Activated CD4-positive, alpha-beta T cell treated with anti-CD3 and anti-CD28 coated beads, Interleukin-2, amount 50 U/mL, for 16 hours (primary cell): ENCODE measurements around the gene CFAP126.
"Not testable (repeated sequence)": the region's sequence is repeated elsewhere in the genome, so short reads cannot be mapped to it uniquely, and the experiment has no call there.

Experiments
- DNase-seq: peaks from one replicate; pipeline ENCODE4 v3.0.0-alpha.2; 2020

CFAP126 gene, protein sequence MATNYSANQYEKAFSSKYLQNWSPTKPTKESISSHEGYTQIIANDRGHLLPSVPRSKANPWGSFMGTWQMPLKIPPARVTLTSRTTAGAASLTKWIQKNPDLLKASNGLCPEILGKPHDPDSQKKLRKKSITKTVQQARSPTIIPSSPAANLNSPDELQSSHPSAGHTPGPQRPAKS

GRCh38 chr1:161367684-161368400, at the start of gene CFAP126:
CFAP126 (minus strand) TSS chr1:161367876; CDS start chr1:161367868, 8 bp downstream.
- peak; percentile 71 for DNase-seq

DNA sequence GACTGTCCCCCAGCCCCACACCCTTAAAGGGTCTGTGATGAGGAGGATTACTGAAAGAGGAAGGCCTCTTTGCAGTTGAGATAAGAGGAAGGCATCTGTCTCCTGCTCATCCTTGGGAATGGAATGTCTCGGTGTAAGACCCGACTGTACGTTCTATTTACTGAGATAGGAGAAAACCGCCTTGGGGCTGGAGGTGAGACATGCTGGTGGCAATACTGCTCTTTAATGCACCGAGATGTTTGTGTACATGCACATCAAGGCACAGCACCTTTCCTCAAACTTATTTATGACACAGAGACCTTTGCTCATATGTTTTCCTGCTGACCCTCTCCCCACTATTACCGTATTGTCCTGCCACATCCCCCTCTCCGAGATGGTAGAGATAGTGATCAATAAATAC, 45.4 kb upstream of the CFAP126 start:
- DNase-seq = not testable (repeated sequence)

GRCh38 chr1:161410636-161410970, 42.9 kb upstream of the CFAP126 start:
- not testable (repeated sequence) for DNase-seq

DNA sequence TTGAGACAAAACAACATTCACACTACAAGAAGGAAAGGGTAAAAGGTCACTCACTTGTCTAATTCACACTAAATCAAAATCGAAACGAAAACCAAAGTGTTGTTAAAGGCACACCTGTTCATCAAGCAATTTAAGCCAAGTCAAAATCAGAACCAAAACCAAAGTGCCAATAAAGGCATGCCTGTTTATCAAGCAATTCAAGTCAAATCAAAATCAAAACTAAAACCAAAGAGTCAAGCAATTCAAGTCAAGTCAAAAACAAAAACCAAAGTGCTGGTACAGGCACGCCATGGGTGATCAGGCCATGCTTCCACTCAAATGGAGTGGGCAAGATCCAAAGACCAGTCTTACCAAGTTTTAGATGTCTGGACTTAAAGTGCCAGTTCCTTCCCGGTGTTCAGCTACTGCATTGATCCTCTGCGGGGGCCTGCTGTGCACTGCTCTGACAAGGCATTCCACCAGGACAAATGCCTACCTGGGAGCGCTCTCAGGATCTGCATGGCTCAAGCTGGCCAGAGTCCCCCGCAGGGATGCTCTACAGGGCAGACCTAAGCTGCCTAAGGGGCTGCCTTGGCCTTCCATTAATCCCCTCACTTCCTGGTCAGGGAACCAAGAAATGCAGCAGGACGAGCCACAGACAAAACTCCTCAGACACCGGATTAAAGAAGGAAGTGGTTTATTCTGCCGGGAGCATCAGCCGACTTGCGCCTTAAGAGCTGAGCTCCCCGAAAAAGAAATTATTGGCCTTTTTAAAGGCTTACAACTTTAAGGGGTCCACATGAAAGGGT, 42.4 kb upstream of the CFAP126 start:
- peak; percentile 72 for DNase-seq

DNA sequence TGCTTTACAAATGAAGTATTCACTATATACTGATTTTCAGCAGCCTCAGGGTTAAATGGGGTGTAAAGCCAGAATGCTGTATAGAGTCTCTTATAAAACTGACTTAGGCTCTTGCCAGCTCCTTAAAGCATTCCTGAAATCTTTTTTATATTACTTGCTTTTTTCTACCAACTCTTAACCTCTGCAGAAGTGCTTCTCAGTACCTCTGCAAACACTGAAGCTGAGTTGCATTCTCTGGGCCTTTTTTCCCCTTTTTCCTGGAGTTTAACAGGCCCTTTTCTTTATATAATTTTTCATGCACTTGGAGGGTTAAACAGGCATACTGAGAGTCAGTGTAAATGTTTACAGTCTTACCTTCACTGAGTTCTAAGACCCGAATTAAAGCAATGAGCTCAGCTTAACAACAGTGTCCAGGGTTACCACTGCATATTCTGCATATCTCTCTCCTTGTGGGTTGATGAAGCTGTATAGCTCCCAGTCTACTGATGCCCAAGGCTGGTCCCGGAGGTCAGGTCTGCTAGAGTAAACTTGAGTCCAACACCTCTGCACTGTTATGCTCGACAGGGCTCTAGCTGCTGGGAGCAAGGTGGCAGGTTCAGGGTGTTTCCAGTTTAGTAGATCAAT, 40.9 kb upstream of the CFAP126 start:
- DNase-seq = no peak

DNA sequence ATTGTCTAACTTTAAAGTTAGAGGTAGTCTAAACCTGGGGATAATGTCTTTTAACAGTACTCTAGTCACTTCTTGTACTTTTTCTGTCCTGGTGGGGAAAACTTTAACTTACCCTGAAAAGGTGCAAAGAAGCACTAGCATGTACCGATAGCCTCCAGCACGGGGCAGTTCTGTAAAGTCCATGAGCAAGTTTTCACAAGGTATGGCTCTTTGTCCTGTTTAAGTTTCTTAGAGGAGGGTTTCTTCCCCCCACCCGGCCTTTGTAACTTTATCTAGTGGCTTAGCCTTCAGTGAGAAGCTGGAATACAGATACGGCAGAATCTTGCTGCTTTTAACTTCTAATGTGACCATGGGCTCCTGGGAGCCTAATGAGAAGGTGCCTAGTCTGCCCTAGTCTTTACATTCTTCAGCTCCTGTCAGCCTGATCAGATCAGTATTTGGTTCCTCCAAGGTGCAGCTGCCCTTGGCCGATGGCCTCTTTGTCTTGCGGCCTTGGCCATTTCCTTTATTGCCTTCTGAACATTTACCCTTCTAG, 39.8 kb upstream of the CFAP126 start:
- DNase-seq = no peak

GRCh38 chr1:161406551-161406950, 38.9 kb upstream of the CFAP126 start:
- not testable (repeated sequence) for DNase-seq

DNA sequence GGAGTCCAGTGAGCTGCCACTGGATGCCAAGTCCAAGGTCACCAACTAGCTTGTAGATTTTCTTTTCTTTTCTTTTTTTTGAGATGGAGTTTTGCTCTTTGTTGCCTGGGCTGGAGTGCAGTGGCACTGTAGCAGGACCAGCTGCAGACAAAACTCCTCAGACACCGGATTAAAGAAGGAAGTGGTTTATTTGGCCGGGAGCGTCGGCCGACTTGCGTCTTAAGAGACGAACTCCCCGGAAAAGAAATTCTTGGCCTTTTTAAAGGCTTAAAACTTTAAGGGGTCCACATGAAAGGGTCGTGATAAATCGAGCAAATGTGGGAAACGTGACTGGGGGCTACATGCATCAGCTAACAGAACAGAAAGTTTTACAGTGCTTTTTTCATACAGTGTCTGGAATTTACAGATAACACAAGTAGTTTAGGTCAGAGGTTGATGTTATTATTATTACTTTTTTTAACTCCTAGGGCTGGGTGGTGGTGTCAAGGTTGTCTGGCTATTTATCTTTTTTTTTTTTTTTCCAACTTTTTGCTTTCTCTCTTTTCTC, 36.4 kb upstream of the CFAP126 start:
- no peak for DNase-seq

DNA sequence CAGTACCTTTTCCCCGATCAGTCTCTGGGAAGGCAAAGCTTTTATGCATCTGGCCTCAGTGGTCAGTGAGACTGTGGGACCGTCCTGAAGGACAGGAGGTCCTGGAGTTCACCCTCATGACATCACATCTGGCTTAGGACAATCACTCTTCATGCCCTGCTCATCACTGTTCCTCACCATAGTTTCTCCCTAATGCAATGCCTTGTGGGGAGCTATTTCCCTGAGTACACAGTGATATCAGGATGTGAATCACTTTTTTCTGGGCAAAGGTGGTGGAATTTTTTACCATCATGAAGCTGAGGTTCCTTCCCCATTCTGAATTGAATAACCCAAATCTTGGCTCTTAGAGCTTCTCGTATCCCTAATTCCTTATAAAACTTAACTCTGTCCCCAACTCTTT, 34.8 kb upstream of the CFAP126 start:
- DNase-seq = no peak

DNA sequence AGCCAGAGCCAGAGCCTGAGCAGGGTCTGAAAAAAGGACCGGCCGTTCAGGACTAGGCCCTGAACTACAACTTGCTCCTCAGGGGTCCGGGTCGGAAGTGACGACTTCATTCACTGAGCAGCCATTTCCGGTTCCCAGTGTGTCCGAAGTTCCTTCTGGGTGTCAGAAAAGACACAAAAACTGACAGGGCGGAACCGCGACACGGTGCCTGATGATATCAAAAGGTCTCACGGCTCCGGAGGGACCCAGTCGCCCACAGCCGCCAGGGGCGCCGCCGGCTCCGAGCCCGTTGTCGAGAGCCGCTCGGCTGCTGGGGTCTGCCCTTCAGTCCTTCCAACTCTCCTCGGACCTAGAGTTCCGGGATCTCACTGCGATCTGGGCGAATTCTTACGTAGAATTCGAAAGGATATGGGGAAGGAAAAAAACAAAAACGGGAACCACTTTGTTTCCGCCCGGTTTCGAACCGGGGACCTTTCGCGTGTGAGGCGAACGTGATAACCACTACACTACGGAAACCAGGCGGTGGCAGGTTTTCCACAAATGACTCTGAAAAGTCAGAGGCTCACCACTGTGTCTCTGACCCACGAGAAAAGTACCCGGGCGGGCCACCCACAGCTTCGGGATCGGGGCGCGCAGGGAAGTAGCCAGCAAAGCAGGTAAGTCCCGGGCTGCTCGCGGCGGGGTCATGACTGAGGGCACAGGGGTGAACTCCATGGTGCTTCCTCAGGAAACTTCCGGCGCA, 31.8 kb upstream of the CFAP126 start:
- DNase-seq = peak; percentile 93

- no peak for DNase-seq
Observed at GRCh38 chr1:161398900-161399256, 31.2 kb upstream of the CFAP126 start.

- not testable (repeated sequence) for DNase-seq
Observed at GRCh38 chr1:161397038-161397437, 29.4 kb upstream of the CFAP126 start.

- DNase-seq = no peak
Observed at GRCh38 chr1:161393151-161393550, 25.5 kb upstream of the CFAP126 start.

DNA sequence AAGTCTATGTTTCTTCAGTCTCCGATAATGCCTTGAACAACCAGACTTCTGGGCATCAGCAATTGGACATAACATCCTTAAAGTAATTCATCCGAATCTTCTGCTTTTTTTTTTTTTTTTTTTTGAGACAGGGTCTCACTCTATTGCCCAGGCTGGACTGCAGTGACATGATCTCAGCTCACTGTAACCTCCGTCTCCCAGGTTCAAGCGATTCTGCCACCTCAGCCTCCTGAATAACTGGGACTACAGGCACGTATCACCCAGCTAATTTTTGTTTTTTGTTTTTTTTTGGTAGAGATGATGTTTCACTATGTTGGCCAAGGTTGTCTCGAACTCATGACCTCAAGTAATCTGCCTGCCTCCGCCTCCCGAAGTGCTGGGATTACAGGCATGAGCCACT, 23.9 kb upstream of the CFAP126 start:
- DNase-seq = no peak

DNA sequence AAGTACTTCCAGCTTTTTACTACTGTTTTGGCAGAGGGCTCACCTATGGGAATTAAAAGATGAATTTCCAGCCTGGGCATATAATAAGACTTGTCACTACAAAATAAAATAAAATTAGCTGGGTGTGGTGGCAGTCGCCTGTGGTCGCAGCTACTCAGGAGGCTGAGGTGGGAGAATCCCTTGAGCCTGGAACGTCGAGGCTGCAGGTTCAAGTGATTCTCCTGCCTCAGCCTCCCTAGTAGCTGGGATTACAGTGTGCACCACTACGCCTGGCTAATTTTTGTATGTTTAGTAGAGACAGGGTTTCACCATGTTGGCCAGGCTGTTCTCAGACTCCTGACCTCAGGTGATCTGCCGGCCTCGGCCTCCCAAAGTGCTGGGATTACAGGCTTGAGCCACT, 23.5 kb upstream of the CFAP126 start:
- DNase-seq = not testable (repeated sequence)

GRCh38 chr1:161390559-161390858, 22.8 kb upstream of the CFAP126 start:
- DNase-seq = no peak

- peak; percentile 96 for DNase-seq
Observed at GRCh38 chr1:161389691-161390558, 22.2 kb upstream of the CFAP126 start.

DNA sequence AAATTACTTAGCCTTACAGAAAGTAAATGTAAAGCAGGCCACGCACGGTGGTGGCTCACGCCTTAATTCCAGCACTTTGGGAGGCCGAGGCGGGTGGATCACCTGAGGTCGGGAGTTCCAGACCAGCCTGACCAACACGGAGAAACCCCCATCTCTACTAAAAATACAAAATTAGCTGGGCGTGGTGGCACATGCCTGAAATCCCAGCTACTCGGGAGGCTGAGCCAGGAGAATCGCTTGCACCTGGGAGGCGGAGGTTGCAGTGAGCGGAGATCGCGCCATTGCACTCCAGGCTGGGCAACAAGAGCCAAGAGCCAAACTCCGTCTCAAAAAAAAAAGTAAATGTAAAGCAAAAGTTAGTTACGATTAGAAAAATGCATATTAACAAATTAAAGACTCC, 21.5 kb upstream of the CFAP126 start:
- not testable (repeated sequence) for DNase-seq

GRCh38 chr1:161388639-161389038, 21.0 kb upstream of the CFAP126 start:
- no peak for DNase-seq

DNA sequence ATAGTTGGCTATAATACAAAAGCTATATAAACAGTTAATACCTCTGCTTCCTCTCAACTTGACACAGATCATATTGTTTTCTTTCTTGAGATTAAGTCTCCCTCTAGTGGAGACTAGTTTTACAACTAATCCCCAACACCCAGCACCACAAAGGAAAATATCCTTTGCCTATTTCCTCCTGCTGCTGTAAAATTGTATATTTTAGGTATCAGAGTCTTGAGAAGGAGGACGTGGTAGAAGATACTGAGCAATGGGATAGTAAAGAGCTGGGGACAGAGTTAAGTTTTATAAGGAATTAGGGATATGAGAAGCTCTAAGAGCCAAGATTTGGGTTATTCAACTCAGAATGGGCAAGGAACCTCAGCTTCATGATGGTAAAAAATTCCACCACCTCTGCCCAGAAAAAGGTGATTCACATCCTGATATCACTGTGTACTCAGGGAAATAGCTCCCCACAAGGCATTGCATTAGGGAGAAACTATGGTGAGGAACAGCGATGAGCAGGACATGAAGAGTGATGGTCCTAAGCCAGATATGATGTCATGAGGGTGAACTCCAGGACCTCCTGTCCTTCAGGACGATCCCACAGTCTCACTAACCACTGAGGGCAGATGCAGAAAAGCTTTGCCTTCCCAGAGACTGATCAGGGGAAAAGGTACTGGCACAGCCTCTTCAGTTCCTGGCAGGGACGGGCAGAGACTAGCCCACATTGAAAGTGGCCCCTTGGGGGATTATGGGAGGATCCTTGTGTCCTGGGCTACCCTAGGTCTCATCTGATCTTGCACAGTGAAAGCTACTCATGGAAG, 14.7 kb upstream of the CFAP126 start:
- peak; percentile 62 for DNase-seq

- DNase-seq = no peak
Observed at GRCh38 chr1:161381707-161382106, 14.0 kb upstream of the CFAP126 start.
